Activated CD4-positive, alpha-beta T cell treated with anti-CD3 and anti-CD28 coated beads, Interleukin-2, amount 10 ng/mL, durations not matched to agents 24 days and 14 days (primary cell): ENCODE results near the gene RETREG1. TPM values are rescaled to one million over a fixed set of nuclear protein-coding genes. Genes with fewer than 3 reads are reported as not detected.
A peak's percentile ranks its signal among the peaks of the same experiment; 100 is the strongest.
"Not testable (repeated sequence)": the region's sequence is repeated elsewhere in the genome, so short reads cannot be mapped to it uniquely, and the experiment has no call there.

Source experiments
- DNase-seq: peaks from one replicate; pipeline ENCODE4 v3.0.0; 2022
- H3K27ac Mint-ChIP-seq: one replicate; pipeline ENCODE4 v1.8.0; 2022; ENCODE audit warnings: mild to moderate bottlenecking, mixed read lengths
- H3K27me3 Mint-ChIP-seq: one replicate; pipeline ENCODE4 v1.8.0; 2022; ENCODE audit warnings: mixed read lengths
- H3K36me3 Mint-ChIP-seq: one replicate; pipeline ENCODE4 v1.8.0; 2022; ENCODE audit warnings: low read depth, mild to moderate bottlenecking, mixed read lengths
- H3K4me1 Mint-ChIP-seq: one replicate; pipeline ENCODE4 v1.8.0; 2021; ENCODE audit warnings: mixed read lengths
- H3K4me3 Mint-ChIP-seq: one replicate; pipeline ENCODE4 v1.8.0; 2022; ENCODE audit warnings: mild to moderate bottlenecking, moderate library complexity, mixed read lengths
- H3K9me3 Mint-ChIP-seq: one replicate; pipeline ENCODE4 v1.8.0; 2021; ENCODE audit warnings: mixed read lengths
- intact Hi-C: fragments of 100-400 bp; cut with micrococcal nuclease; formaldehyde crosslinking; loops from one replicate; pipeline ENCODE4 v1.15.1; 2023
- total RNA-seq: library from RNA; stranded (reverse); gene quantifications from 2 replicates; pipeline ENCODE4 v1.2.3, GENCODE V29; 2022

The RETREG1 gene
- total RNA-seq, 1 donor from 2014 or later, result 21.1 TPM

DNA sequence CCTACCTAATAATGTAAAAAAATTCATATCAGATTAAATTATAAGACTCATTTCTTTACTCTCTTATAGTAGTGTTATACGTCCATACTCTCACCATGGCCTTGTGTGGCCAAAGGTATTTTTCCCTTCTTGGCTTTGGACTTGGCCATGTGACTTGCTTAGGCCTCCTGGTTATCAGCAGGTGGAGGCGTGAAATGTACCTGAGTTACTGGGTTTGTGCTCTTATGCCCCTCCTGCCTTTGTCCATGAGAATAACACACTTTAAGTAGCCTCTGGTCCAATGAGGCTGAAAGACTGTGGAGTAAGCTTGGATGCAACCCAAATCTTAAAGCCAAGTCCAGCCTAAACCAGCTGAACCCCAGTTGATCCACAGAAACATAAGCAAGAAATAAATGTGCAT lies 68.7 kb downstream of the RETREG1 start:
- Mint-ChIP-seq H3K27ac (no peak overlapping the region), H3K27me3 (no peaks in the 10 kb centered on the region), H3K4me1 (peaks cover 15% of the 10 kb centered on the region), H3K4me3 (no peak overlapping the region), H3K9me3 (no peaks in the 10 kb centered on the region), H3K36me3 (peaks cover 5% of the 10 kb centered on the region)
- DNase-seq, result no peak
- intact Hi-C loops, result no loop called here

- intact Hi-C loops, result no loop called here
- peaks cover 5% of the 10 kb centered on the region for H3K36me3 Mint-ChIP-seq
- H3K4me3 Mint-ChIP-seq, result no peak overlapping the region
- H3K9me3 Mint-ChIP-seq, result no peaks in the 10 kb centered on the region
- H3K27ac Mint-ChIP-seq, result no peak overlapping the region
- no peaks in the 10 kb centered on the region for H3K27me3 Mint-ChIP-seq
- peaks cover 10% of the 10 kb centered on the region for H3K4me1 Mint-ChIP-seq
- DNase-seq, result no peak
These were observed 69.5 kb downstream of the RETREG1 start for GRCh38 chr5:16547200-16547842.

DNA sequence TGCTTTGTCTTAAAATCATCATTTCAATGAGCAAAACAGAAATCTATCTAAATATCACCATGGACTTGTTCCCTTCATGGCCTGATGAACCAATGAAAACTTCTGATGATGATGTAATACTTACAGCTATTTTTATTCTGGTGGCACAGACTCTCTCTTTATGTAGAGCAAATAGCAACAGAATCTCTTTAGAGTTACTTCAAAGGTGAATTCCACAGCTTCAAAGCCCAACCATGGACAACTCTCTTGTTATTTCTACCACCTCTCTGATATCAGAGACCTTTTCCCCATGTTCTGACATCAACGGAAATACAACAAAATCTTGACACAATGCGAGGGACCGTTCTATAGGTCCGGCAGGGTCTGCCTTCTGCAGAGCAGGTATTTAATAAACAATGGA lies 70.1 kb downstream of the RETREG1 start:
- Mint-ChIP-seq H3K36me3 (peaks cover 5% of the 10 kb centered on the region), H3K27ac (no peak overlapping the region), H3K27me3 (no peaks in the 10 kb centered on the region), H3K9me3 (no peaks in the 10 kb centered on the region), H3K4me3 (no peak overlapping the region), H3K4me1 (peaks cover 7% of the 10 kb centered on the region)
- intact Hi-C loops, result no loop called here
- no peak for DNase-seq

GRCh38 chr5:16544607-16545374 lies 72.0 kb downstream of the RETREG1 start:
- no peaks in the 10 kb centered on the region for H3K27me3 Mint-ChIP-seq
- H3K9me3 Mint-ChIP-seq, result no peaks in the 10 kb centered on the region
- H3K36me3 Mint-ChIP-seq, result peaks cover 2% of the 10 kb centered on the region
- no peak overlapping the region for H3K4me3 Mint-ChIP-seq
- peaks cover 14% of the 10 kb centered on the region for H3K4me1 Mint-ChIP-seq
- no peak overlapping the region for H3K27ac Mint-ChIP-seq
- no peak for DNase-seq
- intact Hi-C loops, result no loop called here

DNA sequence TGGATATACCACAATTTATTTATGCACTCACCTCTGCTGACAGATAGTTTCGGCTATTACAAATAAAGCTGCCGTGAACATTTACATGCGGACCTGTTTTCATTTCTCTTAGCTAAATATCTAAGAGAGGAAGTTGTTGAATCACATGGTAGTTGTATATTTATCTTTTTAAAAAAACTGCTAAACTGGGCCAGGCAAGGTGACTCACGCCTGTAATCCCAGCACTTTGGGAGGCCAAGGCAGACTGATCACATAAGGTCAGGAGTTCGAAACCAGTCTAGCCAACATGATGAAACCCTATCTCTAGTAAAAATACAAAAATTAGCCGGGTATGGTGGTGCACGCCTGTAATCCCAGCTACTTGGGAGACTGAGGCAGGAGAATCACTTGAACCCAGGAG lies 73.6 kb downstream of the RETREG1 start:
- H3K27ac Mint-ChIP-seq, H3K4me3 Mint-ChIP-seq, H3K27me3 Mint-ChIP-seq, intact Hi-C loops, H3K9me3 Mint-ChIP-seq, DNase-seq, H3K36me3 Mint-ChIP-seq: not testable (repeated sequence)
- peaks cover 16% of the 10 kb centered on the region for H3K4me1 Mint-ChIP-seq

DNA sequence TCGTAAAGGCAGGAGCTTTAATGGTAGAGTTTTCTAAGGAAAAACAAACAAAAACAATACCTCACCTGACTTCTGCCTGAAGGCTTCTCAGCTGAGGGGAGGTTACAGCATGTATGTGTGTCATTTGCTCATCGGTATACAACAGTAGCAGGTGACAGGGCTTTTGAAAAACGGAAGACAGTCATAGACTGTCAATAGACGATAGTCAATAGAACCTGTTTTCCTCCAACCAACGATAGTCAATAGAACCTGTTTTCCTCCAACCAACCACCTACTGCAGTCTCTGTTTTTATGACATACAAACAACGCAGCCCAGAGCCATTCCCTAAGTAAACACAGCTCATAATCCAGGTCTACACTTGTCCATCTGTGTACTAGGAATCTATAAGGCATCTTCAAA lies 74.6 kb downstream of the RETREG1 start:
- peaks cover 6% of the 10 kb centered on the region for H3K36me3 Mint-ChIP-seq
- no peak overlapping the region for H3K4me3 Mint-ChIP-seq
- no peak for DNase-seq
- intact Hi-C loops, result no loop called here
- no peaks in the 10 kb centered on the region for H3K9me3 Mint-ChIP-seq
- H3K4me1 Mint-ChIP-seq, result peaks cover 16% of the 10 kb centered on the region
- no peak overlapping the region for H3K27ac Mint-ChIP-seq
- no peaks in the 10 kb centered on the region for H3K27me3 Mint-ChIP-seq

DNA sequence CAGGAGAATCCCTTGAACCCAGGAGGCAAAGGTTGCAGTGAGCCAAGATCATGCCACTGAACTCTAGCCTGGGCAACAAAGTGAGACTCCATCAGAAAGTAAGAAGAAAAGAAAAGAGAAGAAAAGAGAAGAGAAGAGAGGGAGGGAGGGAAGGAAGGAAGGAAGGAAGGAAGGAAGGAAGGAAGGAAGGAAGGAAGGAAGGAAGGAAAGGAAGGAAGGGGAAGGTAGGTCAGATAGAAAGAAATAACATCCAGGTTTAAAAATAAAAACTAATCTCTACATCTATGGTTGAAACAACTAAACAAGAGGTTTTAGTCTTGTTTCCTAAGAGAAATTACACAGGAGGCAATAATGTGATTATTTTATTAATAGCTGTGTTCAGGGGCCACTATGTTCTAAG lies 75.2 kb downstream of the RETREG1 start:
- peaks cover 18% of the 10 kb centered on the region for H3K4me1 Mint-ChIP-seq
- intact Hi-C loops, DNase-seq, H3K27ac Mint-ChIP-seq, H3K36me3 Mint-ChIP-seq, H3K9me3 Mint-ChIP-seq, H3K4me3 Mint-ChIP-seq, H3K27me3 Mint-ChIP-seq: not testable (repeated sequence)

- Mint-ChIP-seq H3K9me3 (no peaks in the 10 kb centered on the region), H3K4me3 (no peak overlapping the region), H3K4me1 (peaks cover 22% of the 10 kb centered on the region), H3K36me3 (peaks cover 6% of the 10 kb centered on the region), H3K27ac (no peak overlapping the region), H3K27me3 (no peaks in the 10 kb centered on the region)
- intact Hi-C loops, result no loop called here
- no peak for DNase-seq
These were observed 76.4 kb downstream of the RETREG1 start for GRCh38 chr5:16540421-16540820.

DNA sequence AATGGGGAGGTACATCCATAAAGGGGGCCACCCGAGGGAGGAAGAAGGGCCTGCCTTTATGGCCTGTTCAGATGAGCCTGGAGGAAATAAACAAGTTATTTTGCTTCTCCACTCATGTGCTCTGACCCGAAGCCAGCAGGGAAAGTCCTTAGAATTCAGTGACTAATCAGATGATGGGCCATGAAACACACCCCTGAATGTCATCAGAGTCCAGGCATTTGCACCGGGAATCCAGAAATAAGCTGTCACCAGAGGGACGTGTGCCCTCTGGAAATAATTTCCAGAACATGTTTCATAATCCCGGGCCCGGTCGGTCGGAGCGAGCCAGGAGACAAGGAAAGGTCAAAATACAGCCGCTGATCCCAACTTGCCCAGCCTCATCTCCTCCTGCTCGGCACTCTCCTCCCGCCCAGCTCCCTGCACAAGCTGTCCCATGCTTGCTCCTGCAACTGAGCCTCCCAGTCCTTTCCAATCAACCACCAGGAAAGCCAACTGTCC lies 77.6 kb downstream of the RETREG1 start:
- no peaks in the 10 kb centered on the region for H3K27me3 Mint-ChIP-seq
- no peak overlapping the region for H3K4me3 Mint-ChIP-seq
- H3K36me3 Mint-ChIP-seq, result peaks cover 7% of the 10 kb centered on the region
- DNase-seq, result no peak
- intact Hi-C loops, result no loop called here
- peak overlapping the region; percentile 60 for H3K27ac Mint-ChIP-seq
- H3K9me3 Mint-ChIP-seq, result no peaks in the 10 kb centered on the region
- peaks cover 23% of the 10 kb centered on the region for H3K4me1 Mint-ChIP-seq

DNA sequence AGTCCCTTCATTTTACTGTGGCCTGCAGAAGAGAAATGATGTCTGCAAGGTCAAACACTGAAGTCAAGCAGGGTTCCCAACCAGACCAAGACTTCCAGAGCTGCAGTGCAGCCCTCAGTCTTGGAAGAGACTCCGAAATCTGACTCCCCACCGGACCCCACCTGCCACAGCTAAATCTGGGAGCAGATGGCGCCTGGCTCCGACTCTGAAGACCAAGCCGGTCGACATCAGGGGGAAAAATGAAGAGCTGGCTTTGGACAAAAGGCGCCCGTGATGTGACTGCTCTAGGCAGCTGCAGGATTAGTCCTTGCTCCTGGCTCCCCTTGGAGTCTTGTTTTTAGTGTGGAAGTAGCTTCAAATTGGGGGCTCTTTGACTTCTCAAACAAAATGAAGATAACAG lies 78.8 kb downstream of the RETREG1 start:
- no peak for DNase-seq
- H3K9me3 Mint-ChIP-seq, result no peaks in the 10 kb centered on the region
- H3K27me3 Mint-ChIP-seq, result no peaks in the 10 kb centered on the region
- peaks cover 23% of the 10 kb centered on the region for H3K4me1 Mint-ChIP-seq
- H3K27ac Mint-ChIP-seq, result no peak overlapping the region
- H3K36me3 Mint-ChIP-seq, result peaks cover 7% of the 10 kb centered on the region
- no peak overlapping the region for H3K4me3 Mint-ChIP-seq
- intact Hi-C loops, result no loop called here

DNA sequence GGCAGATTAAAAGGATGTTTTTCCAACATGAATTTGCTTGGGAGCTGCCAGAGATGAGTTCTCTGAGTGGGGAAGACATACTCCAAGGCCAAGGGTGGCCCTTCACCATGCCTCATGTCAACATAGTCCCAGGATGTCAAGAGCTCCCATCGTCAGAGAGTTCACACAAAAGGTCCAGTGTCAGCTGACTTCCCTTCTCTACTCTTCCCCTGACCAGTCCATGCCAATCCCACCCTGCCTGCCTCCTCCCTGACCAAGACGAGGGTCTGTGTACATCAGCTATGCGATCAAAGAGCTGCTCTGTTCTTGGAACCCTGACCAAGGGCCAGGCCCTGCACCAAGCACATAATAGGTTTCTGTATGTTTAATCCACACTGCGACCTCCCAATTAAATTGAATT lies 80.0 kb downstream of the RETREG1 start:
- H3K27ac Mint-ChIP-seq, result no peak overlapping the region
- H3K4me1 Mint-ChIP-seq, result peaks cover 19% of the 10 kb centered on the region

GRCh38 chr5:16536246-16536645 lies 80.6 kb downstream of the RETREG1 start:
- peaks cover 7% of the 10 kb centered on the region for H3K36me3 Mint-ChIP-seq
- H3K9me3 Mint-ChIP-seq, result no peaks in the 10 kb centered on the region
- H3K4me3 Mint-ChIP-seq, result no peak overlapping the region
- DNase-seq, result no peak
- peaks cover 16% of the 10 kb centered on the region for H3K4me1 Mint-ChIP-seq
- no peak overlapping the region for H3K27ac Mint-ChIP-seq
- no peaks in the 10 kb centered on the region for H3K27me3 Mint-ChIP-seq
- intact Hi-C loops, result no loop called here

More for the DNA sequence above, 80.0 kb downstream of the RETREG1 start:
- intact Hi-C loops, result no loop called here
- no peak for DNase-seq
- H3K27me3 Mint-ChIP-seq, result no peaks in the 10 kb centered on the region
- peaks cover 7% of the 10 kb centered on the region for H3K36me3 Mint-ChIP-seq
- no peak overlapping the region for H3K4me3 Mint-ChIP-seq
- H3K9me3 Mint-ChIP-seq, result no peaks in the 10 kb centered on the region

- Mint-ChIP-seq H3K9me3 (no peaks in the 10 kb centered on the region), H3K4me1 (peaks cover 7% of the 10 kb centered on the region), H3K27me3 (no peaks in the 10 kb centered on the region), H3K27ac (no peak overlapping the region), H3K4me3 (no peak overlapping the region), H3K36me3 (peaks cover 7% of the 10 kb centered on the region)
- intact Hi-C loops, result no loop called here
- no peak for DNase-seq
These were observed 82.5 kb downstream of the RETREG1 start for GRCh38 chr5:16534280-16534679.

GRCh38 chr5:16531063-16531648 lies 85.6 kb downstream of the RETREG1 start:
- Mint-ChIP-seq H3K27me3 (no peaks in the 10 kb centered on the region), H3K27ac (no peak overlapping the region), H3K4me3 (no peak overlapping the region), H3K4me1 (peaks cover 4% of the 10 kb centered on the region), H3K9me3 (no peaks in the 10 kb centered on the region), H3K36me3 (peaks cover 3% of the 10 kb centered on the region)
- no peak for DNase-seq
- intact Hi-C loops, result no loop called here
